ENCODE results near the gene COG8. TPM values are rescaled to one million over a fixed set of nuclear protein-coding genes. Genes with fewer than 3 reads are reported as not detected.
"Not testable (repeated sequence)": the region's sequence is repeated elsewhere in the genome, so short reads cannot be mapped to it uniquely, and the experiment has no call there.

COG8 gene
- polyA plus RNA-seq, 1 donor: 39.5 TPM

GRCh38 chr16:69293401-69293800 is 46.0 kb downstream of the COG8 start:
- DNase-seq: no peak

GRCh38 chr16:69291657-69292056 is 47.7 kb downstream of the COG8 start:
- DNase-seq: not testable (repeated sequence)

- peak; percentile 81 for DNase-seq
These were observed 52.2 kb downstream of the COG8 start for GRCh38 chr16:69286941-69287713.

GRCh38 chr16:69285240-69285639 is 54.1 kb downstream of the COG8 start:
- DNase-seq: no peak

GRCh38 chr16:69283851-69284250 is 55.5 kb downstream of the COG8 start:
- no peak for DNase-seq

GRCh38 chr16:69277413-69277812 is 62.0 kb downstream of the COG8 start:
- DNase-seq: no peak

Other genes starting within 250 kb of the COG8 start
- gene HAS3, start 233.9 kb downstream of the COG8 start, polyA plus RNA-seq (ENCODE audit: insufficient read length): 4.2 TPM
- gene CHTF8, start 207.0 kb downstream of the COG8 start, polyA plus RNA-seq (ENCODE audit: insufficient read length): 158 TPM
- 64.8 TPM for gene UTP4, start 206.9 kb downstream of the COG8 start, polyA plus RNA-seq (ENCODE audit: insufficient read length)
- 14.8 TPM for gene SNTB2, start 152.4 kb downstream of the COG8 start, polyA plus RNA-seq (ENCODE audit: insufficient read length)
- gene VPS4A, start 28.2 kb downstream of the COG8 start, polyA plus RNA-seq (ENCODE audit: insufficient read length): 52.9 TPM
- gene PDF, start 9.0 kb downstream of the COG8 start, polyA plus RNA-seq (ENCODE audit: insufficient read length): 2.9 TPM
- 38.9 TPM for gene NIP7, start 208 bp upstream of the COG8 start, polyA plus RNA-seq (ENCODE audit: insufficient read length)
- gene TMED6, start 12.2 kb upstream of the COG8 start, polyA plus RNA-seq (ENCODE audit: insufficient read length): 2.6 TPM
- gene TERF2, start 46.4 kb upstream of the COG8 start, polyA plus RNA-seq (ENCODE audit: insufficient read length): 46.8 TPM
- gene CYB5B, start 85.1 kb upstream of the COG8 start, polyA plus RNA-seq (ENCODE audit: insufficient read length): 151 TPM
- 68.1 TPM for gene NFAT5, start 226.4 kb upstream of the COG8 start, polyA plus RNA-seq (ENCODE audit: insufficient read length)